H1 (cell line): Measurements from ENCODE around the gene ZC3H7B. TPM values are rescaled to one million over a fixed set of nuclear protein-coding genes. Genes with fewer than 3 reads are reported as not detected.

Experiments
- CHD1 ChIP-seq: IDR thresholded peaks from 2 replicates; pipeline ENCODE4 v1.6.1; 2012; ENCODE audit warnings: low read depth, low read length, improper control_type of control experiment
- HDAC6 ChIP-seq: IDR thresholded peaks from one replicate; pipeline ENCODE4 v1.7.1; 2012; ENCODE audit warnings: low read depth, mild to moderate bottlenecking, inconsistent platforms, low read length, moderate library complexity
- JUND ChIP-seq: IDR thresholded peaks from 2 replicates; pipeline ENCODE4 v1.6.1; 2011; ENCODE audit warnings: mild to moderate bottlenecking, improper control_type of control experiment, low read length
- KDM5A ChIP-seq: fragments of 200-600 bp; IDR thresholded peaks from 2 replicates; pipeline ENCODE4 v1.7.1; 2012; ENCODE audit warnings: mild to moderate bottlenecking, low read length, inconsistent platforms, mixed read lengths
- SAP30 ChIP-seq: fragments of 300-600 bp; sonication (generic); IDR thresholded peaks from 2 replicates; pipeline ENCODE4 v1.7.1; 2012; ENCODE audit warnings: low read length, moderate library complexity, mild to moderate bottlenecking, inconsistent platforms; ENCODE audit not compliant: insufficient read depth, insufficient replicate concordance
- SIN3A ChIP-seq, 2 experiments: IDR thresholded peaks in 1 of 2; conservative IDR thresholded peaks in 1 of 2; 2 replicates each; pipeline ENCODE4 v1.6.1; 2011 to 2012; ENCODE audit warnings: low read length in 2 of 2, improper control_type of control experiment in 1 of 2, low read depth in 1 of 2, mild to moderate bottlenecking in 1 of 2
- SIRT6 ChIP-seq: IDR thresholded peaks from one replicate; pipeline ENCODE4 v1.7.1; 2012; ENCODE audit warnings: low read length, inconsistent platforms
- SUZ12 ChIP-seq: fragments of 200-600 bp; sonication (generic); IDR thresholded peaks from 2 replicates; pipeline ENCODE4 v1.6.1; 2012; ENCODE audit warnings: mild to moderate bottlenecking, inconsistent platforms, low read length, moderate library complexity, mixed read lengths
- polyA plus RNA-seq, 7 experiments: library from polyadenylated mRNA; depleted of rRNA in 3 of 7; stranded (reverse) in 5 of 7; unstranded in 2 of 7; fragments of >200 nt in 5 of 7; fragments of 200-250 nt in 2 of 7; gene quantifications; 1 replicate in 5 of 7; 2 replicates in 1 of 7; 4 replicates in 1 of 7; pipeline versions ENCODE4 v1.2.1 to v1.2.3, GENCODE V29; 2011 to 2013; ENCODE audit warnings: missing spikeins in 2 of 7, mixed read lengths in 2 of 7
- total RNA-seq: library from RNA; stranded (reverse); fragmentation: NEBNext Ultra II Directional; extraction: Animal tissue kit (Norgen Biotek cat#: 25700); gene quantifications from 2 replicates; pipeline ENCODE4 v1.2.1, GENCODE V29; 2021
- TF ChIP-seq, protein P1 (sequence below): IDR thresholded peaks from 2 replicates; pipeline ENCODE4 v1.6.1; 2012; ENCODE audit warnings: low read length, inconsistent platforms

ZC3H7B gene
- total and polyA plus RNA-seq, 2 of the 8 experiments (the other 6 are each of a cell fraction or from before 2014, with no cell fraction given): 35.5 to 78.6 TPM

DNA sequence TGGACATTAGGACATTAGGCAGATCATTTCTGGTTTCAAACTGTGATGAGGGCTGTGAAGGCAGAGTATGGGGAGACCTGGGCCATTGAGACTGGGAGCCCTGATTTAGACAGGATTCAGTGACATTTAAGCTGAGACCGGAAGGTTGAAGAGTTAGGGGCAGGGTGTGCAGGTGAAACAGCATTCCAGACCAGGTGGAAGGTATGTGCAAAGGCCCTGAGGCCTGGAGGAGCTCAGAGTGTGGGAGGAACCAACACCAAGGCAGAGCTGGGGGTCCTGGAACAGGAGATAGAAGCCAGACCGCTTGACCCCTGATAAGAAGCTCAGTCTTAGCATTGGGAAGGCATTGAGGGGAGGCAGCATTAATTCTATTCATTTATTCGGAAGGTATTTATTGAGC is 32.5 kb downstream of the ZC3H7B start (continued):
- TF ChIP-seq KDM5A (no peak), SAP30 (no peak), SIN3A (conservative IDR thresholded peaks at IDR 0.05 in 1 of 2, IDR thresholded peaks at IDR 0.05 in 1 of 2; ENCODE audit: low read depth in 1 of 2, low read length in 2 of 2) (no peak), JUND (no peak), CHD1 (no peak), HDAC6 (no peak), SUZ12 (no peak), SIRT6 (no peak)
- TF ChIP-seq, protein P1, sequence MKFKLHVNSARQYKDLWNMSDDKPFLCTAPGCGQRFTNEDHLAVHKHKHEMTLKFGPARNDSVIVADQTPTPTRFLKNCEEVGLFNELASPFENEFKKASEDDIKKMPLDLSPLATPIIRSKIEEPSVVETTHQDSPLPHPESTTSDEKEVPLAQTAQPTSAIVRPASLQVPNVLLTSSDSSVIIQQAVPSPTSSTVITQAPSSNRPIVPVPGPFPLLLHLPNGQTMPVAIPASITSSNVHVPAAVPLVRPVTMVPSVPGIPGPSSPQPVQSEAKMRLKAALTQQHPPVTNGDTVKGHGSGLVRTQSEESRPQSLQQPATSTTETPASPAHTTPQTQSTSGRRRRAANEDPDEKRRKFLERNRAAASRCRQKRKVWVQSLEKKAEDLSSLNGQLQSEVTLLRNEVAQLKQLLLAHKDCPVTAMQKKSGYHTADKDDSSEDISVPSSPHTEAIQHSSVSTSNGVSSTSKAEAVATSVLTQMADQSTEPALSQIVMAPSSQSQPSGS: no peak
- TF ChIP-seq, all 59 proteins: peak for 0
